T-helper 17 cell (primary cell): ENCODE measurements around the gene FBN3. TPM values are rescaled to one million over a fixed set of nuclear protein-coding genes. Genes with fewer than 3 reads are reported as not detected.

Experiments
- ATAC-seq: fragments of 150-1000 bp; cut with Tn5 transposase; 2 replicates; pipeline ENCODE4 v1.10.0; 2021; ENCODE audit warnings: mild to moderate bottlenecking, moderate library complexity
- DNase-seq, 3 donors: peaks; one replicate each; pipeline versions ENCODE4 v3.0.0 to v3.0.0-alpha.2; 2020 to 2021
- H3K9me3 ChIP-seq: one replicate; pipeline ENCODE4 v1.7.0; 2013; ENCODE audit warnings: low read length, mild to moderate bottlenecking; ENCODE audit not compliant: control insufficient read depth, poor library complexity, severe bottlenecking
- H3K27ac Mint-ChIP-seq: one replicate; pipeline ENCODE4 v1.8.0; 2022; ENCODE audit warnings: mild to moderate bottlenecking, moderate library complexity, mixed read lengths
- H3K27me3 Mint-ChIP-seq: one replicate; pipeline ENCODE4 v1.8.0; 2022; ENCODE audit warnings: mixed read lengths
- H3K36me3 Mint-ChIP-seq: one replicate; pipeline ENCODE4 v1.8.0; 2022; ENCODE audit warnings: low read depth, mixed read lengths
- H3K4me1 Mint-ChIP-seq: one replicate; pipeline ENCODE4 v1.8.0; 2022; ENCODE audit warnings: mild to moderate bottlenecking, mixed read lengths
- H3K4me3 Mint-ChIP-seq: one replicate; pipeline ENCODE4 v1.8.0; 2022; ENCODE audit warnings: mild to moderate bottlenecking, moderate library complexity, mixed read lengths
- total RNA-seq, 4 donors: library from RNA in 2 of 4; stranded (reverse) in 2 of 4; gene quantifications; one replicate each; pipeline ENCODE4 v1.2.3 and lab custom pipeline; 2022 to 2026

FBN3 gene
- not detected for total RNA-seq
- total RNA-seq (lab: John Stamatoyannopoulos, UW): 0 reads per million in 2 donors

GRCh38 chr19:8149261-8150094, at the start of gene FBN3:
FBN3 (minus strand) TSS chr19:8149592; CDS start chr19:8147480, 2,112 bp downstream.
- Mint-ChIP-seq H3K4me3 (peak within 1 kb of the TSS; percentile 91), H3K36me3 (peaks cover 10% of the 10 kb centered on the region), H3K4me1 (peaks cover 10% of the 10 kb centered on the region), H3K27me3 (peaks cover 70% of the 10 kb centered on the region), H3K27ac (no peak within 1 kb of the TSS)
- DNase-seq (no peak), ATAC-seq (no peak)
- H3K9me3 ChIP-seq: no peaks in the 10 kb centered on the region

DNA sequence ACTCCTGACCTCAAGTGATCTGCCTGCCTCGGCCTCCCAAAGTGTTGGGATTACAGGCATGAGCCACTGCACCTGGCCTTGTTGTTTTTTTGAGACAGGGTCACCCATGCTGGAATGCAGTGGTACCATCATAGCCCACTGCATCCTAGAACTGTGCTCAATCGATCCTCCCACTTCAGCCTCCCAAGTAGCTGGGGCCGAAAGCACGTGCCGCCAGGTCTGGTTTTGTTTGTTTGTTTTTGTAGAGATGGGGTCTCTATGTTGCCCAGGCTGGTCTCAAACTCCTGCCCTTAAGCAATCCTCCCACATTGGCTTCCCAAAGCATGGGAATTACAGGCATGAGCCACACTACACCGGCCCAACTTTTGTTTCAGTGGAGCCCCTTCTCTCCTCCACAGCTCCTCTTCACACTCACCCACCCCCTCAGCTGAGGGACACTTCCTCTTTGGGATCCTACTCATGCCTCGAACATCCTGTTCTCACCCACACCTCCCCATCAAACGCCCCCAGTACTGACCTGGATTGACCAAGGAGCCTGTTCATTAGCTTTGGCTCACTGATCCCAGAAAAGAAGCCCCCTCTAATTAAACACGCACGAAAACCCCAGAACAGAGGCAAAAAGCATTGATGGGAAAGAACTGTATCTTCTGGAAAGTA, 47.0 kb upstream of the FBN3 start:
- H3K4me3 Mint-ChIP-seq: peak overlapping the region; percentile 74
- ATAC-seq: no peak
- no peaks in the 10 kb centered on the region for H3K36me3 Mint-ChIP-seq
- no peaks in the 10 kb centered on the region for H3K27me3 Mint-ChIP-seq
- peak overlapping the region; percentile 96 for H3K27ac Mint-ChIP-seq
- DNase-seq: no peak
- H3K9me3 ChIP-seq: no peaks in the 10 kb centered on the region
- peaks cover 43% of the 10 kb centered on the region for H3K4me1 Mint-ChIP-seq

- no peaks in the 10 kb centered on the region for H3K9me3 ChIP-seq
- ATAC-seq (peak; percentile 59), DNase-seq (peak; percentile 21 to 32 (median 30))
- Mint-ChIP-seq H3K36me3 (no peaks in the 10 kb centered on the region), H3K27ac (peak overlapping the region; percentile 96), H3K4me1 (peaks cover 40% of the 10 kb centered on the region), H3K4me3 (peak overlapping the region; percentile 87), H3K27me3 (no peaks in the 10 kb centered on the region)
Measured at GRCh38 chr19:8194528-8195267, 45.3 kb upstream of the FBN3 start.

DNA sequence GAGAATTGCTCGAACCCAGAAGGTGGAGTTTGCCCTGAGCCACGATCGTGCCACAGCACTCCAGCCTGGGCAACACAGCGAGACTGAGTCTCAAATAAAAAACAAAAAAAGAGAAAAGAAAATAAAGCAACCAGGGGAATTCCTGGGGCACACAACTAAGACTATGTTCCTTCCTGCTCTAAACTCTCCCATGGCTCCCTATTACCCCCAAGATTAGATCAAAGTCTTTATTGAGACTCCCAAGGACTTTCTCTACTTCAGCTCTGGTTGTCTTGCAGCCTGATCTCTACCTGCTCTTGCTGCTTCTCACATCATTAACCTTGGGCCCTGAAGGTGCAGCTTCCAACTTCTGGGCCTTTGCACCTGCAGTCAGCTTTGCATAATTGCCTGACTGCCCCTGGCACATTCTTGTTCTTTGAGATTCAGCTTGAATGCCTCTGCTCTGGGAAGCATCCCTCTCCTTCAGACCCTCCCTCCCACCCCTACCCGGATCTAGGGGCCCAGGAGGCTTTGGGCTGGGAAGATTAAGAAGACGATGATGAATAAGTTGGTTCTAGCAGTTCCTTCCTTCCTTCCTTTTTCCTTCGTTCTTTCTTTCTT, 42.9 kb upstream of the FBN3 start:
- H3K9me3 ChIP-seq: no peaks in the 10 kb centered on the region
- Mint-ChIP-seq H3K4me1 (peaks cover 38% of the 10 kb centered on the region), H3K27ac (peak overlapping the region; percentile 96), H3K4me3 (peak overlapping the region; percentile 50), H3K36me3 (no peaks in the 10 kb centered on the region), H3K27me3 (no peaks in the 10 kb centered on the region)
- no peak for ATAC-seq
- DNase-seq: no peak

- peaks cover 6% of the 10 kb centered on the region for H3K4me1 Mint-ChIP-seq
- DNase-seq (no peak), ATAC-seq (no peak)
- H3K27me3 Mint-ChIP-seq: no peaks in the 10 kb centered on the region
- H3K9me3 ChIP-seq: no peaks in the 10 kb centered on the region
- no peaks in the 10 kb centered on the region for H3K36me3 Mint-ChIP-seq
- H3K4me3 Mint-ChIP-seq: no peak overlapping the region
- peak overlapping the region; percentile 32 for H3K27ac Mint-ChIP-seq
Measured at GRCh38 chr19:8185343-8186068, 36.1 kb upstream of the FBN3 start.

DNA sequence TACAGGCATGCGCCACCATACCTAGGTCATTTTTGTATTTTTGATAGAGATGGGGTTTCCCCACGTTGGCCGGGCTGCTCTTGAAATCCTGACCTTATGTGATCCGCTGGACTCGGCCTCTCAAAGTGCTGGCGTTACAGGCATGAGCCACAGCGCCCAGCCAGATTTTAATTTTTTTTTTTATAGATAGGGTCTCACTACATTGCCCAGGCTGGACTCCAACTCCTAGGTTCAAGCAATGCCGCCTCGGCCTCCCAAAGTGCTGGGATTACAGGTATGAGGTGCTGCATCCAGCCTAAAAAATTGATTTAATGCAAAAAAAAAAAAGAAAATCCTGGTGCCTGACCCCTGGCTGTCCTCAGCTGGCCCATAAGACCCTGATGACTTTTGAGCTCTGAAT, 34.9 kb upstream of the FBN3 start:
- H3K4me1 Mint-ChIP-seq: peaks cover 6% of the 10 kb centered on the region
- no peaks in the 10 kb centered on the region for H3K36me3 Mint-ChIP-seq
- DNase-seq (no peak), ATAC-seq (no peak)
- H3K4me3 Mint-ChIP-seq: no peak overlapping the region
- no peak overlapping the region for H3K27ac Mint-ChIP-seq
- no peaks in the 10 kb centered on the region for H3K27me3 Mint-ChIP-seq
- no peaks in the 10 kb centered on the region for H3K9me3 ChIP-seq

- ATAC-seq (no peak), DNase-seq (no peak)
- Mint-ChIP-seq H3K27me3 (no peaks in the 10 kb centered on the region), H3K4me3 (no peak overlapping the region), H3K36me3 (no peaks in the 10 kb centered on the region), H3K4me1 (peaks cover 2% of the 10 kb centered on the region), H3K27ac (no peak overlapping the region)
- H3K9me3 ChIP-seq: no peaks in the 10 kb centered on the region
Measured at GRCh38 chr19:8180018-8180417, 30.6 kb upstream of the FBN3 start.

GRCh38 chr19:8174706-8175105, 25.3 kb upstream of the FBN3 start:
- DNase-seq (no peak), ATAC-seq (no peak)
- no peak overlapping the region for H3K4me3 Mint-ChIP-seq
- no peaks in the 10 kb centered on the region for H3K27me3 Mint-ChIP-seq
- no peaks in the 10 kb centered on the region for H3K36me3 Mint-ChIP-seq
- no peak overlapping the region for H3K27ac Mint-ChIP-seq
- peaks cover 2% of the 10 kb centered on the region for H3K4me1 Mint-ChIP-seq
- H3K9me3 ChIP-seq: no peaks in the 10 kb centered on the region

- no peak overlapping the region for H3K4me3 Mint-ChIP-seq
- ATAC-seq (no peak), DNase-seq (no peak)
- H3K27me3 Mint-ChIP-seq: no peaks in the 10 kb centered on the region
- no peaks in the 10 kb centered on the region for H3K9me3 ChIP-seq
- H3K36me3 Mint-ChIP-seq: no peaks in the 10 kb centered on the region
- peak overlapping the region; percentile 59 for H3K27ac Mint-ChIP-seq
- H3K4me1 Mint-ChIP-seq: peaks cover 2% of the 10 kb centered on the region
Measured at GRCh38 chr19:8168537-8168936, 19.1 kb upstream of the FBN3 start.

- no peak for ATAC-seq
- Mint-ChIP-seq H3K4me3 (no peak overlapping the region), H3K36me3 (no peaks in the 10 kb centered on the region), H3K4me1 (peaks cover 2% of the 10 kb centered on the region), H3K27ac (peak overlapping the region; percentile 59), H3K27me3 (no peaks in the 10 kb centered on the region)
- no peak for DNase-seq
- no peaks in the 10 kb centered on the region for H3K9me3 ChIP-seq
Measured at GRCh38 chr19:8167985-8168384, 18.6 kb upstream of the FBN3 start.

GRCh38 chr19:8163759-8164158, 14.4 kb upstream of the FBN3 start:
- Mint-ChIP-seq H3K36me3 (no peaks in the 10 kb centered on the region), H3K27ac (no peak overlapping the region), H3K4me3 (no peak overlapping the region), H3K4me1 (no peaks in the 10 kb centered on the region), H3K27me3 (no peaks in the 10 kb centered on the region)
- DNase-seq (no peak), ATAC-seq (no peak)
- H3K9me3 ChIP-seq: no peaks in the 10 kb centered on the region

GRCh38 chr19:8161135-8161646, 11.8 kb upstream of the FBN3 start:
- DNase-seq (no peak), ATAC-seq (no peak)
- no peak overlapping the region for H3K4me3 Mint-ChIP-seq
- H3K9me3 ChIP-seq: no peaks in the 10 kb centered on the region
- H3K27me3 Mint-ChIP-seq: peaks cover 13% of the 10 kb centered on the region
- H3K4me1 Mint-ChIP-seq: peaks cover 6% of the 10 kb centered on the region
- no peak overlapping the region for H3K27ac Mint-ChIP-seq
- no peaks in the 10 kb centered on the region for H3K36me3 Mint-ChIP-seq
